Prostate gland (tissue), 2 donors: ENCODE results near the gene OR2S2.

Experiments
- CTCF ChIP-seq, 4 experiments: fragments of 200-600 bp in 2 of 4; fragments of 450-650 bp in 2 of 4; sonication (generic) in 2 of 4; IDR thresholded peaks; 1 replicate in 3 of 4; 2 replicates in 1 of 4; pipeline ENCODE4 v1.5.1; 2016 to 2019; ENCODE audit warnings: antibody characterized with exemption in 4 of 4, mild to moderate bottlenecking in 2 of 4, moderate library complexity in 2 of 4
- POLR2A ChIP-seq: fragments of 450-650 bp; IDR thresholded peaks from one replicate; pipeline ENCODE4 v1.6.1; 2016; ENCODE audit warnings: antibody characterized with exemption, mild to moderate bottlenecking
- POLR2AphosphoS5 ChIP-seq: sonication (generic); formaldehyde crosslinking; IDR thresholded peaks from one replicate; pipeline ENCODE4 v1.6.1; 2017; ENCODE audit warnings: antibody characterized with exemption

GRCh38 chr9:35923927-35924763 lies 33.8 kb downstream of the OR2S2 start:
- TF ChIP-seq POLR2AphosphoS5, result peak; percentile 66
- TF ChIP-seq CTCF (IDR thresholded peaks at IDR 0.05), result no peak
- no peak for TF ChIP-seq POLR2A
